HG03025 (cell line): Measurements from ENCODE around the gene PRKAG2.

ENCODE experiments used
- ATAC-seq: cut with Tn5 transposase; IDR thresholded peaks from one replicate; pipeline ENCODE4 v1.9.1; 2021; ENCODE audit warnings: mild to moderate bottlenecking, moderate library complexity; ENCODE audit not compliant: unreplicated experiment, low FRiP score

PRKAG2 gene

GRCh38 chr7:151671514-151671913 lies 205.4 kb downstream of the PRKAG2 start:
- ATAC-seq, result no peak

- no peak for ATAC-seq
Measured at GRCh38 chr7:151669762-151670161, 207.2 kb downstream of the PRKAG2 start.

- no peak for ATAC-seq
Measured at GRCh38 chr7:151666886-151667285, 210.0 kb downstream of the PRKAG2 start.

- ATAC-seq, result no peak
Measured at GRCh38 chr7:151665368-151665767, 211.5 kb downstream of the PRKAG2 start.

GRCh38 chr7:151664268-151664667 lies 212.6 kb downstream of the PRKAG2 start:
- no peak for ATAC-seq

GRCh38 chr7:151663382-151664100 lies 213.4 kb downstream of the PRKAG2 start:
- ATAC-seq, result no peak

GRCh38 chr7:151662251-151662826 lies 214.6 kb downstream of the PRKAG2 start:
- no peak for ATAC-seq

GRCh38 chr7:151661587-151661986 lies 215.3 kb downstream of the PRKAG2 start:
- ATAC-seq, result no peak

GRCh38 chr7:151660141-151660540 lies 216.8 kb downstream of the PRKAG2 start:
- no peak for ATAC-seq

GRCh38 chr7:151659219-151659618 lies 217.7 kb downstream of the PRKAG2 start:
- no peak for ATAC-seq

- ATAC-seq, result no peak
Measured at GRCh38 chr7:151658778-151659177, 218.1 kb downstream of the PRKAG2 start.

- no peak for ATAC-seq
Measured at GRCh38 chr7:151657173-151657572, 219.7 kb downstream of the PRKAG2 start.

- ATAC-seq, result no peak
Measured at GRCh38 chr7:151655555-151655954, 221.4 kb downstream of the PRKAG2 start.

- no peak for ATAC-seq
Measured at GRCh38 chr7:151652111-151652510, 224.8 kb downstream of the PRKAG2 start.

GRCh38 chr7:151650161-151650560 lies 226.8 kb downstream of the PRKAG2 start:
- no peak for ATAC-seq

- no peak for ATAC-seq
Measured at GRCh38 chr7:151648429-151648828, 228.5 kb downstream of the PRKAG2 start.

- ATAC-seq, result no peak
Measured at GRCh38 chr7:151647874-151648273, 229.0 kb downstream of the PRKAG2 start.

GRCh38 chr7:151647006-151647405 lies 229.9 kb downstream of the PRKAG2 start:
- no peak for ATAC-seq

GRCh38 chr7:151645311-151645710 lies 231.6 kb downstream of the PRKAG2 start:
- ATAC-seq, result no peak

GRCh38 chr7:151644554-151644953 lies 232.4 kb downstream of the PRKAG2 start:
- no peak for ATAC-seq

- ATAC-seq, result no peak
Measured at GRCh38 chr7:151642746-151643145, 234.2 kb downstream of the PRKAG2 start.

GRCh38 chr7:151641587-151641986 lies 235.3 kb downstream of the PRKAG2 start:
- no peak for ATAC-seq
